ENCODE measurements around the gene CIRBP.

CIRBP gene

GRCh38 chr19:1270213-1270853, 1.2 kb downstream of the CIRBP start:
- CTCF ChIA-PET, result no interaction called here
- no peak for DNase-seq (ENCODE audit: low spot score)
- TF ChIP-seq, protein P1, sequence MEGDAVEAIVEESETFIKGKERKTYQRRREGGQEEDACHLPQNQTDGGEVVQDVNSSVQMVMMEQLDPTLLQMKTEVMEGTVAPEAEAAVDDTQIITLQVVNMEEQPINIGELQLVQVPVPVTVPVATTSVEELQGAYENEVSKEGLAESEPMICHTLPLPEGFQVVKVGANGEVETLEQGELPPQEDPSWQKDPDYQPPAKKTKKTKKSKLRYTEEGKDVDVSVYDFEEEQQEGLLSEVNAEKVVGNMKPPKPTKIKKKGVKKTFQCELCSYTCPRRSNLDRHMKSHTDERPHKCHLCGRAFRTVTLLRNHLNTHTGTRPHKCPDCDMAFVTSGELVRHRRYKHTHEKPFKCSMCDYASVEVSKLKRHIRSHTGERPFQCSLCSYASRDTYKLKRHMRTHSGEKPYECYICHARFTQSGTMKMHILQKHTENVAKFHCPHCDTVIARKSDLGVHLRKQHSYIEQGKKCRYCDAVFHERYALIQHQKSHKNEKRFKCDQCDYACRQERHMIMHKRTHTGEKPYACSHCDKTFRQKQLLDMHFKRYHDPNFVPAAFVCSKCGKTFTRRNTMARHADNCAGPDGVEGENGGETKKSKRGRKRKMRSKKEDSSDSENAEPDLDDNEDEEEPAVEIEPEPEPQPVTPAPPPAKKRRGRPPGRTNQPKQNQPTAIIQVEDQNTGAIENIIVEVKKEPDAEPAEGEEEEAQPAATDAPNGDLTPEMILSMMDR (conservative IDR thresholded peaks at IDR 0.05; ENCODE audit: low read depth), result no peak
- POLR2A ChIA-PET (ENCODE audit: low non-redundant PET), result interaction anchor here (1.1 to 2.7 kb wide), 2 partner anchors 26 to 31 kb away, joined by 3 to 40 read pairs; no protein-coding TSS in a partner anchor
- H3K27ac ChIP-seq, result peak overlapping the region; percentile 100

- ChIA-PET CTCF (interaction anchor here (0.6 to 1.4 kb wide), 2 partner anchors 27 to 73 kb away, joined by 3 to 6 read pairs; no protein-coding TSS in a partner anchor), POLR2A (ENCODE audit: low non-redundant PET) (no interaction called here)
- peak overlapping the region; percentile 100 for H3K27ac ChIP-seq
- TF ChIP-seq, protein P1 (conservative IDR thresholded peaks at IDR 0.05; ENCODE audit: low read depth), result no peak
- DNase-seq (ENCODE audit: low spot score), result no peak
Observed at GRCh38 chr19:1270854-1271527, 1.9 kb downstream of the CIRBP start.

DNA sequence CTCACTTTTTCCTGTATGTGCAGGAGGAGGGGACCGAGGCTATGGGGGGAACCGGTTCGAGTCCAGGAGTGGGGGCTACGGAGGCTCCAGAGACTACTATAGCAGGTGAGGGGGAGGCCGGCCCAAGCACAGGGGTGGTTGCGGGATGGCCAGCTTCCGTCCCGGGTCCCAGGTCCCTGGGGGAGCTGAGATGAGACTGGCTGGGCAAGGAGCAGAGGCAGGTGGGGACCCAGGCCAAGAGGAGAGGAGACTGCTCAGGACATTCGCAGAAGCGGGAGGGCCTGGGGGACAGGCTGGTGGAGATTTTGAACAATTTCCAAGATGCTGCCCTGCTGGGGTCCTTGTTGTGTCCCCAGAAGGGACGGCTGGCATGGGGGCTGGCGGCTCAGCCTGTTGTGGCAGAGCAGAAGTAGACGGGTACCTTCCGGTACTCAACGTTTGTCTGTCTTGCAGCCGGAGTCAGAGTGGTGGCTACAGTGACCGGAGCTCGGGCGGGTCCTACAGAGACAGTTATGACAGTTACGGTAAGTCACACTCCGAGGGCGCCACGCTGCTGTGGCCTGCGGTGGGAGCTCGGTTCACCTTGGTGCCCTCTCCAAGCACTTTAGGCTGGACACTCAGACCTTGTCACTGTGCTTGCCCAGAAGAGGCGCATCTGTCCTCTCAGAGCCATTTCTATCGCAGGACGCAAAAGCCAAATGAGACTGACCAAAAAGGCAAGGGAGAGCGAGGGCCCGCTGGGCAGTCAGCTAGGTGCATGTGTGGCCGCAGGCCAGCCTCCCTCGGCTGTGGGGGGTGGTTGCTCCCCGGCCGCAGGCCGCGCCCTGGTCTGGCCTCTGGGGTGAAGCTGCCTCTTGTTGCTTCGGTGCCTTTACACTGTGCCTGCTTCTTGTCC, 2.6 kb downstream of the CIRBP start:
- ChIA-PET CTCF (interaction anchor here (0.6 to 1.4 kb wide), 5 partner anchors 11 to 72 kb away, joined by 3 to 7 read pairs (median 5); no protein-coding TSS in a partner anchor), POLR2A (ENCODE audit: low non-redundant PET) (no interaction called here)
- no peak for DNase-seq (ENCODE audit: low spot score)
- H3K27ac ChIP-seq, result peak overlapping the region; percentile 100
- TF ChIP-seq, protein P1 (conservative IDR thresholded peaks at IDR 0.05; ENCODE audit: low read depth), result no peak

- H3K27ac ChIP-seq, result peak overlapping the region; percentile 100
- no peak for DNase-seq (ENCODE audit: low spot score)
- ChIA-PET CTCF (interaction anchor here (0.6 to 1.7 kb wide), 6 partner anchors 10 to 88 kb away, joined by 4 to 11 read pairs (median 6); no protein-coding TSS in a partner anchor), POLR2A (ENCODE audit: low non-redundant PET) (interaction anchor here (0.9 to 1.1 kb wide), 2 partner anchors 8 to 20 kb away, joined by 3 read pairs; no protein-coding TSS in a partner anchor)
- TF ChIP-seq, protein P1 (conservative IDR thresholded peaks at IDR 0.05; ENCODE audit: low read depth), result no peak
Observed at GRCh38 chr19:1272423-1273262, 3.5 kb downstream of the CIRBP start.

DNA sequence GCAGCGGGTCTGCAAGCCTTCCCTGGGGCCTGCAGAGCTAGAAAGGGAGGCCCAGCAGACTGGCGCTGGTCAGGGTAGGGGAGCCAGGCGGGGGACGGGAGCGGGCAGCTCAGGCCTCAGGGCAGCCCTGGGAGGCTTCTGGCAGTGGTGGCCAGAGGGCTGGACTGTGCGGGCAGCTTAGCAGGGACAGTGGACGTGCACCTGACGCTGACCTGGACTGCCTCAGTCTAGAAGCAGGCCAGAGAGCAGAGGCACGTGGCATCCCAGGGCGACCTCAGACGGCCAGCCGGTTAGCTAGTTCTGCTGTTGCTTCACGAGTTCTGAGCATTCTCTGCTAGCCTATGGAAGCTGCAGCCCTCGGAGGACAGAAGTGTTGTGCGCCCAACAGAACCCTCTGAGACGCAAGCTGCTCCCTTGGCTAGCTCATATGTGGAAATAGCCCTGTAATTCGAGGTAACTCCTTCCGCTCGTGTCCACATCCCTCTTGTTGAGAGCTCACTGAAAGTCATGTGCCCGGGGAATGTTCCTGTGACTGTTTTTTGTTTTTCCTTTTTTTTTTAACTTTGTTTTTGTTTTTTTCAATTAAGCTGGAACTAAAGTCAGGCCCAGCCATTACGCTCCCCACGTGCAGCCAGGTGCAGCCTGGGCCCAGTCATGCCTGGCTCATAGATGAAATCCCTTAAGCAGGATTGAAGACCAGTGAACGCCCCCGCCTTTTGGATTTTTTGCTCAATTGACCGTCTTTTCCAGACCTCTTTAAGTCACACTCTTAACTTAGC, 4.3 kb downstream of the CIRBP start:
- DNase-seq (ENCODE audit: low spot score), result no peak
- TF ChIP-seq, protein P1 (conservative IDR thresholded peaks at IDR 0.05; ENCODE audit: low read depth), result no peak
- peak overlapping the region; percentile 100 for H3K27ac ChIP-seq
- ChIA-PET POLR2A (ENCODE audit: low non-redundant PET) (interaction anchor here (0.9 to 1.1 kb wide), 2 partner anchors 9 to 21 kb away, joined by 3 read pairs; no protein-coding TSS in a partner anchor), CTCF (interaction anchor here (0.6 to 1.7 kb wide), 7 partner anchors 24 to 674 kb away, joined by 3 to 11 read pairs (median 4); no protein-coding TSS in a partner anchor)

Data from RWPE1 (cell line).